Measurements from ENCODE around the gene ACTMAP. TPM values are rescaled to one million over a fixed set of nuclear protein-coding genes. Genes with fewer than 3 reads are reported as not detected.

Gene ACTMAP
- total RNA-seq, 2 experiments from 2014 or later, result 3.9 to 5.7 TPM

GRCh38 chr19:40724855-40725254, 25.4 kb downstream of the ACTMAP start:
- H3K27ac Mint-ChIP-seq, result no peak overlapping the region
- peaks cover 19% of the 10 kb centered on the region for H3K4me1 Mint-ChIP-seq (ENCODE audit: low read depth)
- Histone ChIP-seq H3K27me3 (ENCODE audit: control insufficient read depth in 1 of 2, insufficient read depth in 2 of 2, low read length in 2 of 2) (no peaks in the 10 kb centered on the region), H3K27ac (ENCODE audit: low read depth in 1 of 2, low read length in 2 of 2) (no peak overlapping the region), H3K4me3 (ENCODE audit: low read length) (no peak overlapping the region), H3K36me3 (ENCODE audit: insufficient read depth, low read length) (peaks cover 30% of the 10 kb centered on the region), H3K9me3 (ENCODE audit: control insufficient read depth in 1 of 2, insufficient read depth in 1 of 2, low read length in 2 of 2) (peaks cover 0 to 3% of the 10 kb centered on the region in 2 experiments), H3K4me1 (ENCODE audit: insufficient read depth, low read length) (peaks cover 13% of the 10 kb centered on the region)
- H3K27me3 Mint-ChIP-seq, result no peaks in the 10 kb centered on the region
- no peak overlapping the region for H3K4me3 Mint-ChIP-seq
- ATAC-seq (ENCODE audit: poor library complexity), result no peak
- no peak for DNase-seq
- no peak for TF ChIP-seq CTCF (IDR thresholded peaks at IDR 0.05)
- ChIA-PET POLR2A (no interaction called here), CTCF (interaction anchor here (1.2 kb wide), 1 partner anchor 82 kb away, joined by 3 read pairs; no protein-coding TSS in a partner anchor)
- H3K36me3 Mint-ChIP-seq (ENCODE audit: low read depth), result peaks cover 69% of the 10 kb centered on the region
- no peaks in the 10 kb centered on the region for H3K9me3 Mint-ChIP-seq
- intact Hi-C loops (cut with DNase I, micrococcal nuclease), result no loop called here

- ChIA-PET CTCF (interaction anchor here (1.2 kb wide), 1 partner anchor 82 kb away, joined by 3 read pairs; no protein-coding TSS in a partner anchor), POLR2A (no interaction called here)
- DNase-seq, result no peak
- Histone ChIP-seq H3K27ac (ENCODE audit: low read depth in 1 of 2, low read length in 2 of 2) (no peak overlapping the region), H3K27me3 (ENCODE audit: control insufficient read depth in 1 of 2, insufficient read depth in 2 of 2, low read length in 2 of 2) (no peaks in the 10 kb centered on the region), H3K9me3 (ENCODE audit: control insufficient read depth in 1 of 2, insufficient read depth in 1 of 2, low read length in 2 of 2) (peaks cover 0 to 3% of the 10 kb centered on the region in 2 experiments), H3K36me3 (ENCODE audit: insufficient read depth, low read length) (peaks cover 30% of the 10 kb centered on the region), H3K4me1 (ENCODE audit: insufficient read depth, low read length) (peaks cover 18% of the 10 kb centered on the region), H3K4me3 (ENCODE audit: low read length) (no peak overlapping the region)
- Mint-ChIP-seq H3K27ac (no peak overlapping the region), H3K4me3 (no peak overlapping the region), H3K9me3 (no peaks in the 10 kb centered on the region), H3K36me3 (ENCODE audit: low read depth) (peaks cover 65% of the 10 kb centered on the region), H3K27me3 (no peaks in the 10 kb centered on the region), H3K4me1 (ENCODE audit: low read depth) (peaks cover 24% of the 10 kb centered on the region)
- no peak for TF ChIP-seq CTCF (IDR thresholded peaks at IDR 0.05)
- intact Hi-C loops (cut with DNase I, micrococcal nuclease), result no loop called here
- no peak for ATAC-seq (ENCODE audit: poor library complexity)
Observed at GRCh38 chr19:40724315-40724714, 26.0 kb downstream of the ACTMAP start.

- ATAC-seq (ENCODE audit: poor library complexity) (no peak), DNase-seq (no peak)
- intact Hi-C loops (cut with DNase I, micrococcal nuclease), result no loop called here
- Histone ChIP-seq H3K9me3 (ENCODE audit: control insufficient read depth in 1 of 2, insufficient read depth in 1 of 2, low read length in 2 of 2) (peaks cover 0 to 3% of the 10 kb centered on the region in 2 experiments), H3K36me3 (ENCODE audit: insufficient read depth, low read length) (peaks cover 26% of the 10 kb centered on the region), H3K4me1 (ENCODE audit: insufficient read depth, low read length) (peaks cover 24% of the 10 kb centered on the region), H3K4me3 (ENCODE audit: low read length) (no peak overlapping the region), H3K27ac (ENCODE audit: low read depth in 1 of 2, low read length in 2 of 2) (no peak overlapping the region), H3K27me3 (ENCODE audit: control insufficient read depth in 1 of 2, insufficient read depth in 2 of 2, low read length in 2 of 2) (no peaks in the 10 kb centered on the region)
- no peak overlapping the region for H3K4me3 Mint-ChIP-seq
- ChIA-PET CTCF (no interaction called here), POLR2A (no interaction called here)
- peaks cover 62% of the 10 kb centered on the region for H3K36me3 Mint-ChIP-seq (ENCODE audit: low read depth)
- H3K27ac Mint-ChIP-seq, result no peak overlapping the region
- no peaks in the 10 kb centered on the region for H3K27me3 Mint-ChIP-seq
- H3K4me1 Mint-ChIP-seq (ENCODE audit: low read depth), result peaks cover 29% of the 10 kb centered on the region
- no peaks in the 10 kb centered on the region for H3K9me3 Mint-ChIP-seq
- no peak for TF ChIP-seq CTCF (IDR thresholded peaks at IDR 0.05)
Observed at GRCh38 chr19:40723661-40724254, 26.5 kb downstream of the ACTMAP start.
